Measurements from ENCODE around the gene ASAP2.

The ASAP2 gene

DNA sequence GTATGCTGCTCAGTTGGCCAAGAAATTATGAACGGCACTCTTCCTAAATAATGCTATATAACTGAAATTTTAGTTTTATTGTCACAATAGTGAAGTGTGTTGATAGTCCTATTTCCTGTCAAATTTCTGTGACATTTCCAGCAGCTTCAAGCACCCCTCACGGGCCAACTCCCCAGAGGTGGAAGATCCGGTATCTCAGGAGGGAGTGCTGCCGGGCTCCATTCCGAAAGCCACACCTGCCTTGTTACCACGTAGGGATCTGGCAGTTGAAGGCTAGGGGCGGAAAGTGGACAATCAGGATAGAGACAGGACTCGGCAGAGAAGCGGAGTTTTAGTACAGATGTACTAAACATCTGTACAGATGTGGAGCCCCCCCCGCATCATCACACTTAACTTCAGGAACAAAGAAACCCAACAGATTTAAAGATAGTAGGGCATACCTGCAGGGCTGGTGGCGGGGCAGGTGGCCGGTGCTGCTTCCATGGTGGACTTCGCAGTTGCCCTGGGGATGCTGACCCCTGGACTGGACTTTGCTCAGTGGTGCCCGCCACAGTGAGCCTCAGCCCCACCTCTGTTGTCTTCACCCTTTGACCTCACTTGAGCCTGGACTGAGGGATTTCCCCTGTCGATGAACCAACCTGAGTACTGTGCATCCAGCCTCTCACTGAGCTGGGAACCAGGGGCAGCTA, 22.3 kb downstream of the ASAP2 start:
- no peak overlapping the region for H3K27ac ChIP-seq (ENCODE audit: low read depth, low read length)
- H2BK5ac ChIP-seq (ENCODE audit: low read length), result no peak overlapping the region
- no peak overlapping the region for H3K23ac ChIP-seq (ENCODE audit: low read length)
- no peak overlapping the region for H3K4me3 ChIP-seq (ENCODE audit: low read length)
- no peaks in the 10 kb centered on the region for H3K36me3 ChIP-seq (ENCODE audit: control insufficient read depth, insufficient read depth, low read length)
- no peak overlapping the region for H3K4me2 ChIP-seq (ENCODE audit: low read length)
- H3K27me3 ChIP-seq (ENCODE audit: insufficient read depth, low read length, poor library complexity), result no peaks in the 10 kb centered on the region
- H2BK120ac ChIP-seq (ENCODE audit: low read depth, low read length), result no peak overlapping the region
- H3K4ac ChIP-seq (ENCODE audit: low read depth, low read length), result no peak overlapping the region
- no peak overlapping the region for H3K9ac ChIP-seq (ENCODE audit: low read length)
- peaks cover 7% of the 10 kb centered on the region for H3K4me1 ChIP-seq (ENCODE audit: control insufficient read depth, low read depth, low read length)
- H2BK15ac ChIP-seq (replicated peaks; ENCODE audit: low read depth), result no peak overlapping the region
- WGBS (ENCODE audit: extremely low coverage, insufficient coverage, low lambda C conversion rate), result no CpG with 5 or more reads among the region's 15 CpGs
- H3K56ac ChIP-seq (ENCODE audit: low read length), result no peak overlapping the region
- peaks cover 11% of the 10 kb centered on the region for H3K79me1 ChIP-seq (ENCODE audit: low read length)
- H2AK5ac ChIP-seq (ENCODE audit: low read length), result no peak overlapping the region
- no peak for DNase-seq
- H4K5ac ChIP-seq (ENCODE audit: low read length), result no peak overlapping the region
- no peak overlapping the region for H4K8ac ChIP-seq (ENCODE audit: low read depth, low read length)
- H3K18ac ChIP-seq (ENCODE audit: low read length), result no peak overlapping the region
- peaks cover 6% of the 10 kb centered on the region for H3K79me2 ChIP-seq (ENCODE audit: control insufficient read depth, insufficient read depth, low read length)

DNA sequence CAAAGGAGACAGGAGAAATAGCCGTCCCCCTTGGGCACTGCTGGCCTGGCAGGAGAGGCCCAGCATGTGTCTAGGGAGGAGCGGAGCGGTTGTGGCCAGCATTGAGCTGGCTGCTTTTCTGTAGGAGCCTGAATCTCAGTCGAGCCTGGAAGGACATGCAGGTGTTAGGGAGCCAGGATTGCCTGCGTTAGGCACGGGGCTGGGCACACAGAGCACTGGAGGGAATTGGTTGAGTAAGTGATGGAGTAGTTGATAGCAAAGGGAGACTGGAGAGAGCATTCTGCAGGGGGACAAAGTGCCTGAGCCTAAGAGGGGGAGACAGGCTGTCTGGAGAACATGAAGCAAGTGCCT, 22.8 kb downstream of the ASAP2 start:
- peaks cover 6% of the 10 kb centered on the region for H3K79me2 ChIP-seq (ENCODE audit: control insufficient read depth, insufficient read depth, low read length)
- no peak overlapping the region for H2AK5ac ChIP-seq (ENCODE audit: low read length)
- no peaks in the 10 kb centered on the region for H3K36me3 ChIP-seq (ENCODE audit: control insufficient read depth, insufficient read depth, low read length)
- H3K4me1 ChIP-seq (ENCODE audit: control insufficient read depth, low read depth, low read length), result peaks cover 11% of the 10 kb centered on the region
- H2BK15ac ChIP-seq (replicated peaks; ENCODE audit: low read depth), result no peak overlapping the region
- no peak overlapping the region for H3K4me3 ChIP-seq (ENCODE audit: low read length)
- peaks cover 11% of the 10 kb centered on the region for H3K79me1 ChIP-seq (ENCODE audit: low read length)
- DNase-seq, result no peak
- no peak overlapping the region for H4K5ac ChIP-seq (ENCODE audit: low read length)
- H3K27ac ChIP-seq (ENCODE audit: low read depth, low read length), result no peak overlapping the region
- no peak overlapping the region for H3K9ac ChIP-seq (ENCODE audit: low read length)
- WGBS (ENCODE audit: extremely low coverage, insufficient coverage, low lambda C conversion rate), result no CpG with 5 or more reads among the region's 6 CpGs
- no peak overlapping the region for H3K4ac ChIP-seq (ENCODE audit: low read depth, low read length)
- H2BK120ac ChIP-seq (ENCODE audit: low read depth, low read length), result no peak overlapping the region
- H2BK5ac ChIP-seq (ENCODE audit: low read length), result no peak overlapping the region
- H3K27me3 ChIP-seq (ENCODE audit: insufficient read depth, low read length, poor library complexity), result no peaks in the 10 kb centered on the region
- H3K4me2 ChIP-seq (ENCODE audit: low read length), result no peak overlapping the region
- H3K23ac ChIP-seq (ENCODE audit: low read length), result no peak overlapping the region
- H4K8ac ChIP-seq (ENCODE audit: low read depth, low read length), result no peak overlapping the region
- no peak overlapping the region for H3K56ac ChIP-seq (ENCODE audit: low read length)
- H3K18ac ChIP-seq (ENCODE audit: low read length), result no peak overlapping the region

DNA sequence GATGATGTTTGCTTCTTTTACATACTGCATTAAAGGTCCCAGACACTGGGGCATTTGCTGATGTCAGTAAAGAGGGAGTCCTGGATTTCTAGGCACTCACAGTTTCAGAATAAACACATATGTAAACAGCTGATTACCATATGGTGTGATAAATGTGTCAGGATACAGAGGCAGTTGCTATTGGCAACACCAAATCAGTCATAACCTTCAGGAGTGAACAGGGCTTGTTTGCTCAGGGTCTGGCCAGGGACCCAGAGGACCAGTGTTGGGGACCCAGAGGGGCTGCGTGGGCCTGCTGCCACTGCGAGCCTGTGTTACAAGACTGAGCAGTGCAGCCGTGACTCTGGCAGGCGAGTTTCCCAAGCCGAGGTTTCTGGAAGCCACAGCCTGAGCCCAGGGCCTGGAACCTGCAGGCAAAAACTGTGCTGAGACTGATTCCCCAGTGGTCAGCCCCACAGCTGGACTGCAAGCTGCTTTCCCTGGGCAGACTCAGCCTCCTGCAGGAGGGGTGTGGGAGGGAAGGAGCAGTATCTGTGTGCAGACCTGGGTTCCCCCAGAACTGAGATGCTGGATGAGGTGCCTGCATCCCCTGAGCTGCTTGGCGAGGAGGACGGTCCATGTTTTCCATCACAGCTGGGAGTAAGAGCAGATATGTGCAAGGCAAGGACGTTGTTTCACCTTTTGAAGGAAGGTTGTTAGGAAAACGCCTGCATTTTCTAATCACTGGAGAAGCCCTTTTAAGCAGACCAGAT, 23.6 kb downstream of the ASAP2 start:
- DNase-seq, result no peak
- Histone ChIP-seq H3K4me1 (ENCODE audit: control insufficient read depth, low read depth, low read length) (peaks cover 16% of the 10 kb centered on the region), H2BK15ac (replicated peaks; ENCODE audit: low read depth) (no peak overlapping the region), H4K5ac (ENCODE audit: low read length) (no peak overlapping the region), H3K79me1 (ENCODE audit: low read length) (peaks cover 9% of the 10 kb centered on the region), H3K27ac (ENCODE audit: low read depth, low read length) (no peak overlapping the region), H2BK120ac (ENCODE audit: low read depth, low read length) (no peak overlapping the region), H2BK5ac (ENCODE audit: low read length) (no peak overlapping the region), H3K4ac (ENCODE audit: low read depth, low read length) (no peak overlapping the region), H3K4me3 (ENCODE audit: low read length) (no peak overlapping the region), H3K27me3 (ENCODE audit: insufficient read depth, low read length, poor library complexity) (no peaks in the 10 kb centered on the region), H3K36me3 (ENCODE audit: control insufficient read depth, insufficient read depth, low read length) (no peaks in the 10 kb centered on the region), H3K79me2 (ENCODE audit: control insufficient read depth, insufficient read depth, low read length) (peaks cover 4% of the 10 kb centered on the region), H2AK5ac (ENCODE audit: low read length) (no peak overlapping the region), H3K4me2 (ENCODE audit: low read length) (no peak overlapping the region), H4K8ac (ENCODE audit: low read depth, low read length) (no peak overlapping the region), H3K9ac (ENCODE audit: low read length) (no peak overlapping the region), H3K18ac (ENCODE audit: low read length) (no peak overlapping the region), H3K23ac (ENCODE audit: low read length) (no peak overlapping the region), H3K56ac (ENCODE audit: low read length) (no peak overlapping the region)
- WGBS (ENCODE audit: extremely low coverage, insufficient coverage, low lambda C conversion rate), result no CpG with 5 or more reads among the region's 9 CpGs

DNA sequence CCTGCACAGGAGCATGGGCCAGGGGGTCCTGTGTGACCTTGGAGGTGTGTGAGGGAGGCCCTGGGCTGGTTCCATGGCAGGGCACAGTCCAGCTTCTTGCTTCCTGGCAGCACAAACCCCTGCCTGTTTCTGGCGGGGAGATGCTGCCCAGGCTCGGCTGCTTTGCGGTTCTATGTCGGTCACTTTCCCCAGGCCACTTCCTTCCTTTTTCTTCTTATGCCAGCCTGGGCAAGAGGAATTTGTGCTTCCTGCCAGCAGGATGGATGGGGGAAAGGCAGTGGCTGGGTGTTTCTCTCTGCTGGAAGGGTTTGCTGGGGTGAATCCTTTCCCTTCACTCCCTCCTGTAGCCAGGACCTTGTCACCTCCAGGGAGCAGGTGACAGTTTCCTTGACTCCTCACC, 24.3 kb downstream of the ASAP2 start:
- Histone ChIP-seq H2BK15ac (replicated peaks; ENCODE audit: low read depth) (no peak overlapping the region), H3K27ac (ENCODE audit: low read depth, low read length) (no peak overlapping the region)

DNA sequence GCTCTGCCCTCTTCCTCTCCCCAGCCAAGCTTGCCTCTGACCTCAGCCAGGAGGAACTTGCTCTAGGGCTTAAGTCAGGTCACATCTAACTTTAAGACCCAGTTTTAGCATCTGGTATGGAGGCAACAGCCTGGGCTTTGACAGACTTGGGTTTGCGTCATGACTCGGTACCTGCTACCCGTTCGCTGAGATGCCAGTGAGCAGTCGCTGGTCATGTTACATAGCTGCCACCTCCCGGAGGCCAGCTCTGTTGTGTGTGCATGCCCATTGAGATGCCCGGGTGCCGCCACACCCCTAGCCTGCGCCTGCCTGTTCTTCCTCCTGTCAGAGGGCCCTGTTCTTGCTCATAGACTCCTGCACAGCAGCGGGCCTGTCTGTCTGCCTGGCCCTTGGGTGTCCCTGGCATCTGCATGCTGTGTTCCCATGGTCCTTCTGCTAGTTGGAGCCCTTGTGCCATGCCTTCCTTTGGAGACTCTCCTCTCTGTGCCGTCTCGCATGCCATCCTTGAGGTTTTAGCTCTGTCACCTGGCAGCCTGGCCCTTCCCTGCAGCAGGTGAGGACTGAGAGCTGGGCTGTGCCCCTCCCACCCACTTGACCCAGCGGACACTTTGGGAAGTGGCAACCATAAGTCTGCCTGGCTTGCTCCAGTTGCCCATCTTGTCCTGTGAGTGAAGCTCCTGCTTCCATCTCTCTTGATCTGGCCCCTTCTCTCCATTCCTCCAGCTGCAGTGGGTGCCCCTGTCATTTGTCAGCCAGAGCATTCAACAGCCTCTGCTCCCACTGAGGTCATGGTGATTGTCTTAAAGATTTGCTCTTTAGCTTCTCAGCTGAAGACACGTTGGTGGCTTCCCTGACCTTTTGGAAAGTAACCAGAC, 24.9 kb downstream of the ASAP2 start:
- Histone ChIP-seq H3K79me2 (ENCODE audit: control insufficient read depth, insufficient read depth, low read length) (peaks cover 10% of the 10 kb centered on the region), H3K4me1 (ENCODE audit: control insufficient read depth, low read depth, low read length) (peaks cover 16% of the 10 kb centered on the region), H3K27ac (ENCODE audit: low read depth, low read length) (no peak overlapping the region), H3K23ac (ENCODE audit: low read length) (no peak overlapping the region), H3K4ac (ENCODE audit: low read depth, low read length) (no peak overlapping the region), H4K8ac (ENCODE audit: low read depth, low read length) (no peak overlapping the region), H3K36me3 (ENCODE audit: control insufficient read depth, insufficient read depth, low read length) (no peaks in the 10 kb centered on the region), H3K27me3 (ENCODE audit: insufficient read depth, low read length, poor library complexity) (no peaks in the 10 kb centered on the region), H2BK120ac (ENCODE audit: low read depth, low read length) (no peak overlapping the region), H2BK15ac (replicated peaks; ENCODE audit: low read depth) (no peak overlapping the region), H3K4me2 (ENCODE audit: low read length) (no peak overlapping the region), H4K5ac (ENCODE audit: low read length) (no peak overlapping the region), H2AK5ac (ENCODE audit: low read length) (no peak overlapping the region), H3K9ac (ENCODE audit: low read length) (no peak overlapping the region), H3K18ac (ENCODE audit: low read length) (no peak overlapping the region), H2BK5ac (ENCODE audit: low read length) (no peak overlapping the region), H3K56ac (ENCODE audit: low read length) (no peak overlapping the region), H3K79me1 (ENCODE audit: low read length) (peaks cover 14% of the 10 kb centered on the region), H3K4me3 (ENCODE audit: low read length) (no peak overlapping the region)
- WGBS (ENCODE audit: extremely low coverage, insufficient coverage, low lambda C conversion rate), result no CpG with 5 or more reads among the region's 14 CpGs
- peak; percentile 57 for DNase-seq

More for the DNA sequence above, 24.3 kb downstream of the ASAP2 start:
- Histone ChIP-seq H3K4me2 (ENCODE audit: low read length) (no peak overlapping the region), H4K5ac (ENCODE audit: low read length) (no peak overlapping the region), H3K56ac (ENCODE audit: low read length) (no peak overlapping the region), H3K27me3 (ENCODE audit: insufficient read depth, low read length, poor library complexity) (no peaks in the 10 kb centered on the region), H2BK5ac (ENCODE audit: low read length) (no peak overlapping the region), H3K36me3 (ENCODE audit: control insufficient read depth, insufficient read depth, low read length) (no peaks in the 10 kb centered on the region), H3K4me3 (ENCODE audit: low read length) (no peak overlapping the region), H4K8ac (ENCODE audit: low read depth, low read length) (no peak overlapping the region), H3K4ac (ENCODE audit: low read depth, low read length) (no peak overlapping the region), H3K18ac (ENCODE audit: low read length) (no peak overlapping the region), H3K4me1 (ENCODE audit: control insufficient read depth, low read depth, low read length) (peaks cover 16% of the 10 kb centered on the region), H3K79me1 (ENCODE audit: low read length) (peaks cover 14% of the 10 kb centered on the region), H3K79me2 (ENCODE audit: control insufficient read depth, insufficient read depth, low read length) (peaks cover 8% of the 10 kb centered on the region), H3K9ac (ENCODE audit: low read length) (no peak overlapping the region), H2AK5ac (ENCODE audit: low read length) (no peak overlapping the region), H2BK120ac (ENCODE audit: low read depth, low read length) (no peak overlapping the region), H3K23ac (ENCODE audit: low read length) (no peak overlapping the region)
- DNase-seq, result no peak
- no CpG with 5 or more reads among the region's 4 CpGs for WGBS (ENCODE audit: extremely low coverage, insufficient coverage, low lambda C conversion rate)

Data from mesendoderm (in vitro differentiated cells).